Hepatic stellate cell (primary cell): ENCODE data around the gene ZDHHC22.

ENCODE experiments used
- DNase-seq: peaks from one replicate; pipeline ENCODE4 v3.0.0; 2011; ENCODE audit warnings: low spot score

The ZDHHC22 gene

DNA sequence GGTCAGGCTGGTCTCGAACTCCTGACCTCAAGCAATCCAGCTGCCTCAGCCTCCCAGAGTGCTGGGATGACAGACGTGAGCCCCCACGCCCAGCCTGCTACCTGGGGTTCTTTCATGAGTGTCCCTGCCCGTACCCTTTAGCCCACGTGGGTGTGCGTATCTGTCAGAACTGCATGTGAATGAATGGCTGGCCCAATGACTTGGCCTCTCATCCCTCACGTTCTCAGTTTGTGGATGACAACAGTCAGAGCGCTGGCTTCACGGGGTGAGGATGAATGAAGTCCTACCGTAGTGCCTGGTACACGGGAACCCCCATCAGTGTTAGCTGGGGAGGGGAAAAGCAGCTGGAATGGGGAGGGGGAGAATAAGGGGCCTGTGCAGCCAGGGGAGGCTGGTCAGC is 16.1 kb upstream of the ZDHHC22 start:
- no peak for DNase-seq

DNA sequence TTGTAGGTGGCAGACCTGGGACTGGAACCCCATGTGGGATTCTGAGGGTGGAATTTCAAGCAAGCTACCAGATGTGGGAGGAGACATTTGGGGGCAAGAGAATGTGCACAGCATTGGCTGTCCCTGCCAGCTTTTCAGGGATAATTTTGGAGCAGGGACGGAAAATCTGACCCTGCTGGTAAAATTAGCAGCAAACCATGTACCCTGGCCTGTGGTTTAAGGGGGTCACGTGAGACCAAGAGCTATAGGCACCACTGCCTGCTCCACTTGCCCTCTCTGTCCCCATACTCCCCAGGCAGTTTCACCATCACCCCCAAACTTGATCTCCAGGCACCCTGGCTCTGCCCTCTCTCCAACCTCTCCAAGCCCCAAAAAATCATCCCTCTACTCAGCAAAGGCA is 13.5 kb upstream of the ZDHHC22 start:
- DNase-seq: no peak

DNA sequence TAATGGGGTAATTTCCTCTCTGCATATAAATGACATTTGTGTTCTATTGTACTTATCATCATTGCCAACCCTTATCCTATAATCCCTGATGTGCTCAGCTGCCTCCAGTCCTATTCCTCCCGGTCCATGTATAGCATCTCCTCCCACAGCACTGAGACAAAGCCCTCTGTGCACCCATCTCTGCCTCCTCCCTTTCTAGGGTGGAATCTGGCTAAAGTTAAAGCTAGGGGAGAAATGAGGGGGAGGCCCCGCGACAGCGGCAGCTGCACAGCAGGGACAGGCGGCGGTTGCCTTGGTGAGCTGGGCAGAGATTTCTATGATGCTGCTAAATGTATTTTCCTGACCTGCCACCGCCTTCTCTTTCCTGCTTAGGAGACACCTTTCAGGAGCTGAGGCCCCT is 12.8 kb upstream of the ZDHHC22 start:
- no peak for DNase-seq

DNA sequence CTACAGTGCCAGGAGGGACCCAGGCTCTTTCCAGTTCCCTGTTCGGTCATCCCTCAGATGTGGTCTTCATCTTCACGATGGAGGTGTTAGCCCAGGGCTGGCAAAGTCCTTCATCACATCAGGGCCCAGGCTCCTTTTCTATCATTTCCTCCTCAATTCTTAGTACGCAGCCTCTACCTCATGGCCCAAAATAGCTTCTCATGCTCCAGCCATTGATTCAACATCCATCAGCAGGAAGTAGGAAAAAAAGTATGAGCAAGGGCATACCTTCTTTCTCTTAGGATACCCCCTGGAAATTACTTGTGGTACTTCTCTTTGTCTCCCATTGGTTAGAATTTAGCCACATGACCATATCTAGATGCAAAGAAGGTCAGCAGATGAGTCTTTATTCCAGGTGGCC is 12.2 kb upstream of the ZDHHC22 start:
- DNase-seq: no peak

DNA sequence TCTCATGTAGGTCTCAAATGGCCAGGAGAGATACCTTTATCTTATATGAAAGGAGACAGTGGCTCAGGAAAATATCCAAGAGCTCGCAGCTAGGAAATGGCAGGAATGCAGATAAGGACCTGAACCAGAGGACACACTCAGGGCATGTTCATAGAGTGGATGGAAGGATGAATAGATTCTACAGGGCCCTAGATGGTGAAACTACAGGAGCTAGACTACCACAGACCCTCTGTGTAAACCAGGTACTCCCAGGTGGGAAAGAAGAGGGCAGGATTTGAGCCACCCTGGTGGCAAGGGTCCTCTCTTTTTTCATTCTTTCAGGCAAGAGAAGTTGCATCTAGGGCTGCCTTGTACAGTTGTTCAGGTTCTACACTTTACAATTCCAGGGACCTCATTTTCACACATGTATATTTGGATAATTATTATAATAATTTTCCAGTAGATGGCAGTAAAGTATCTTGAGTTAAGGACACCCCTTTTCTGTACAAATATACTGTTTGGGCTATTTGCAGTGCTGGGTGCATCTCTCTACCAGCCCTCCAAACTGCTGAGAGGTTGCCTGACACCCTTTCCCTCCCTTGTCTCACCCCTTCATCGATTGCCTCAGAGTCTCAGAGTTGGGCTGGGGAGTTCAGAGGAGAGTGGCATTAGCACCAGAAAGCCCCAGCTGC is 10.5 kb upstream of the ZDHHC22 start:
- peak; percentile 59 for DNase-seq

DNA sequence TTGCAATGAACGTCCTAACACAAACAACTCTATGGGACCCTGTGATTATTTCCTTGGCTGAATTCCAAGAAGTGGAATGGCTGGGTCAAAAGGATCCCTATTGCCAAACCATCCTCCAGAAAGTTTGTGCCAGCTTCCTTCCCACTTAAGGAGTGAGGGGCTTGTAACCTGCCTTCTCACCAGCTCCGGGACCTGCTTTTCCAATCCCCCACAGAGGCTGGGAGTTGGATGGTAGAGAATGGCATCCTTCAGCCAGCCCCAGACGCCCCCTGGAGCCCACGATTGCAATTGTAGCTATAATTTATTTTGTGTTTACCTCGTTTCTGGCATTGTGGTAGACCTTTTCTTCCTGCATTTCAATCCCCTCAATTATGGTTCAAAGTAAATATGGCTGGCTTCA is 9.7 kb upstream of the ZDHHC22 start:
- DNase-seq: peak; percentile 39

DNA sequence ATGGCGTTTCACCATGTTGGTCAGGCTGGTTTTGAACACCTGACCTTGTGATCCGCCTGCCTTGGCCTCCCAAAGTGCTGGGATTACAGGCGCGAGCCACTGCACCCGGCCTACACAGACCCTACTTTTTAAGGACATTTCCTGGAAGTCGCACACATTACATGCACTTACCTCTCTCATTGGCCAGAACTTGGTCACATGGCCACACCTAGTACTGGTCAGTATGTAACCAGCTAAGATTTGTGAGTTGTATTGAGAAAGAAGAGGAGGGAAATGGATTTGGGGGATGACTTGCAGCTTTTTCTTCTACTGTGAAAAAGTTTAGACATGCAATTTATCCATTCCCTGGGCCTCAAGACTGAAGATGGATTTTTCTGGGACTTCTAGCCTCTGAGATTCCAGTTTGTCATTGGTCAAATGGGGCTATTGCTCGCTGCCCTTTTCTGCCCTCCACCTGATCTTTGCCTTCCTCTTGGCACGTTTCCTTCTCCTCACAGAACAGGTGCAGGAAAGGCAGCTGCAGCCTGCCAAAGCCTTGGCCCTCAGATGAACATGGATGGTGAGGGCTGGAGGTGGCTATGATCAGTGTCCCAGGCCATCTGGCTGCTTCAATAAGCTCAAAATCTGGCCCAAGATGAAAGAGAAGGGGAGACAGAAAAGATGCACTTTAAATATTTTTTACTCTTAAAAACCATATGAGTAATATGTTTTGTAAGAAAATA is 7.1 kb upstream of the ZDHHC22 start:
- no peak for DNase-seq

DNA sequence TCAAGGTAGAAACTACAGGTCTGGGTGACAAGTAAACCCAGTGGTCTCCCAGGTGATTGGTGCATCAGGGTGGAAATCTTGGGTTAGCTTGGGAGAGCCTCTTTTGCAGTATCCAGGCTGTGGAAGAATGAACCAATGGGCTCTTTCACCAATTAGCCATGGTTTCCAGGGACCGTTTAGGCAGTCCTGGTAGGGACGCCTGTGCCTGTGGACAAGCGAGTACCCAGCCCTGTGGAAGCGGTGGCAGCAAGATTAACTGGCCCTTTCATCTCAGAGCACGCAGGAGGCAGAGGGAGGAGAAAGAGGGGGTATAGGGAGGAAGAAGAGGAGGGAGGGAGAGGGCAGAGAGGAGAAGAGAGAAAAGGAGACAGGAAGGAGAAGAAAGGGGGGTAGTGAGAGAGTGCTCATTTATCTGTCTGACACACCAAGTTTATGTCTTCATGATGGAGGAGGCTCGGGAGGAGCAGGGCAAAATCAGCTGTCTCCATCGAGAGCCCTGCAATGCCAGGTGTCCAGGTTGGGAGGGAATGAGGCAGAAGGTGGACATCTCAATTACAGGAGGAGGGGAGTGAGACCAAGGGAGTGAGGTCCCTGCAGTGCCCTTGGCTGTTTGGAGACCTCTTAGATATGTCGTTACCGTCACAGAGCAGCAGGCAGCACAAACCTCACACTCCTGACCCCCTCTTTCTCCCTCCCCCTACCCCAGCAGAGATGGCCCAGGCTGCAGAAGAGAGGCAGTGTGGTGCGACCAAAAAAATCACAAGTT is 4.6 kb upstream of the ZDHHC22 start:
- no peak for DNase-seq

DNA sequence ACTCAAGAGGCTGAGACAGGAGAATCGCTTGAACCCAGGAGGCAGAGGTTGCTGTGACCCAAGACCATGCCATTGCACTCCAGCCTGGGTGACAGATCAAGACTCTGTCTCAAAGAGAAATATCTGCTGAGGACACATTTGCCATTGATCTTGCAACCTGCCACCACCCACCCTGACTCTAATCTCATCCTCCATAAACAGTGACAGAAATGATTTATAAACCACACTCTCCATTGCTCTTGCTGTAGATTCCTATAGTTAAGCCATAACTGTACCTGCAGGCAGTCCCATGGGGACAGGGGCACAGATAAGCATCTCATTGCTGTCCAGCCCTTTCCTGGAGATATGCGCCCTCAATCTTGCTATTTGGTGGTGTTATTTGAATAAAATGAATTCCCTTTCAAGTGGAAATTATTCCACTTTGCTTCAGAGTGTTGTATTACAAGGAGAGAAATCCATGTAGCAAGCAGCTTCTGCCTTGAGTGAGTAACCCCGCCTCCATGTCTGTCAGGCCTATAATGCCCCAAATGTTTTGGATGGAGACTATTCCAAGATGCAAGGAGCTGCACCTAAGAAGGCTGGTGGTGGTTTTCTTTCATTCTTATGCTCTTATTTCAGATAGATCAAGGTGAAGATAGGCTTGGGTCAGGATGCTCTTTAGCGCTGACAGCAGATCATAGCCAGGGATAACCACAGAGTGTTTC is 3.0 kb upstream of the ZDHHC22 start:
- DNase-seq: no peak

DNA sequence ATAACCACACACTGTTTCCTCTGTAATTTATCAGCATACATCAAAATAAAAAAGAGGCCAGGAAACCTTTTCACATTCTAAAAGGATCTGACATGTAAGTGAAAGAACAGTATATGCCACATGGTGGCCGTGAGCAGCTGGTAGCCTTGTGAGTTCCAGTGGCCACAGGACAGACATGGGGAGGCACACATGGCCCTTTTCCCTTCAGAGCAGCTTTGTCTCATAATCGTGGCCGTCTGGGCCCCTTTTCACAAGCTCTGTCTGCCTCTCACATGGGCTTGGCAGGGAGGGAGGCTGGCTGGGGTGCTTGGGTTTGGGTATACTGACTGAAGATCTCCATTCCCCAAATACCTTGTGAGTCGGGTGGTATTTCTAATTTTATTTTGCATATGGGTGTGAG is 1.5 kb upstream of the ZDHHC22 start:
- DNase-seq: no peak

DNA sequence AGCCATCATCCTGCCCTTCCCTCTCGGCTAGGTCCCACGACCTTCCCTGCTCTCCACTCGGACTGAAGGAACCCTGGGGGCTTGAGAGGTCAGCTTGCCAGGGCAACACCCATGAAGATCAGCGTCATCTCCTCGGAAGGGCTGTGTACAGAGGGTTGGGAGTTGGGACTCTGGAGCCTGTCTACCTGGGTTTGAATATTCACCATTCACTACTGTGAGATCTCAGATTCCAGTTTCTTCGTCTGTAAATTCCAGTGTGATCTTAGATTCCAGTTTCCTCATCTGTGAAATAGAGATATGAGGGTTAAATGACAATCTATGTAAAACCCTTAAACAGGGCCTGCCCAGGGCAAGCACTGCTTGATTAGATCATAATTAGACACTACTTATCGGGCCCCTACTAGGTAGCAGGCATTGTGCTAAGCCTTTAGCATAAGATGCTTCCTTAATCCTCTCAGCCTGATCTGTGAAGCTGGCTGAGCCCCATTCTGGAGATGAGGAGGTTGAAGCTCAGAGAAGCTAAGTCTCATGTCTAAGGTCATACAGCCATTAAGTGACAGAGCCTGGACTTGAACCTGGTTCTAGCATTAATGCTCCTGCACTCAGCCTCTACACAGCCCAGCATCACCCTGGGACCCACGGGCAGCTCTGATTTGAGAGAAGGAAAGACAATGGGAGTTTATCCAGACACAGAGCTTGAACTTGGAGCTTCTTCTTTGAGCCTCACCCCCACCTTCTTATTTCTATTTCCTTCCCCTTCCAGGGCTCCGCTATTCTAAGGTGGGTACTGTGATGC is 612 bp upstream of the ZDHHC22 start:
- no peak for DNase-seq

DNA sequence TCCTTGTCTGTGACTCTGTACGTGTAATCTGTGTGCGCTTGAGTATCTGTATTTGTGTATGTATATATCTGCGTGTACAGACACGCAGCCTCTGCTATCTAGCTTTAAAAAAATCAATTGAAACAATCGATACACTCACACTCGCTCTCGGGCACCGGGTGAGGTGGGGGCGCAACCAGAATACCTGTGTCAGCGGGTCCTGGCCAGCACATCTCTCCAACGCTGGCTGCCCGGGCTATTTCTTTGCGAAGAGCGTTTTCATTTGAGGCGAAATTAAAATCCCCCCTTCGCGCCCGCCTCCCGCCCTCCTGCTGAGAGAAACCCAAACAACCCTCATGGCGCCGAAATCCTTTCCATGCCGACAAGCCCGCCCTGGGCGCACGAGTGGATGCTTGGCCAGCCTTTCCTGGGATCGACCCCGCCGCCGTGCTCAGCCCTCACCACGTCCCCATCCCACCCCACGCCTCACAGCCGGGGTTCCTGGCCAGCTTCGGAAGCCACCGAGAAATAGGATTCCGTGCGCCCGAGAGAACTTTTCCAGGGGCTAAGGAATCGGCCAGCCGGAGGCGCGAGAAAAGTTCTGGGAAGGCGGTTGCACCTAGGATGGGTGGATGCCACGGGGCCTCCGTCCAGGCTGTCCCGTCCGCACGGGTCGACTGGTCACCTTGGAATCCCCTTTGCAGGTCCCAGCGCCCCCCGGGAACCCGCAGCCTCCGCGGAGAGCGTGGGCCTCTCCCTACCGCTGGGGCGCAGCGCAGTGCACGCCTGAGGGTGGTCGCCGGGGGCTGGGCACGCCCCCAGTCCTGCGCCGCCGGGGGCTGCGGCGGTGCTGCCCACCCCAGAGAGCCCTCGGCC is 1.0 kb downstream of the ZDHHC22 start:
- no peak for DNase-seq

DNA sequence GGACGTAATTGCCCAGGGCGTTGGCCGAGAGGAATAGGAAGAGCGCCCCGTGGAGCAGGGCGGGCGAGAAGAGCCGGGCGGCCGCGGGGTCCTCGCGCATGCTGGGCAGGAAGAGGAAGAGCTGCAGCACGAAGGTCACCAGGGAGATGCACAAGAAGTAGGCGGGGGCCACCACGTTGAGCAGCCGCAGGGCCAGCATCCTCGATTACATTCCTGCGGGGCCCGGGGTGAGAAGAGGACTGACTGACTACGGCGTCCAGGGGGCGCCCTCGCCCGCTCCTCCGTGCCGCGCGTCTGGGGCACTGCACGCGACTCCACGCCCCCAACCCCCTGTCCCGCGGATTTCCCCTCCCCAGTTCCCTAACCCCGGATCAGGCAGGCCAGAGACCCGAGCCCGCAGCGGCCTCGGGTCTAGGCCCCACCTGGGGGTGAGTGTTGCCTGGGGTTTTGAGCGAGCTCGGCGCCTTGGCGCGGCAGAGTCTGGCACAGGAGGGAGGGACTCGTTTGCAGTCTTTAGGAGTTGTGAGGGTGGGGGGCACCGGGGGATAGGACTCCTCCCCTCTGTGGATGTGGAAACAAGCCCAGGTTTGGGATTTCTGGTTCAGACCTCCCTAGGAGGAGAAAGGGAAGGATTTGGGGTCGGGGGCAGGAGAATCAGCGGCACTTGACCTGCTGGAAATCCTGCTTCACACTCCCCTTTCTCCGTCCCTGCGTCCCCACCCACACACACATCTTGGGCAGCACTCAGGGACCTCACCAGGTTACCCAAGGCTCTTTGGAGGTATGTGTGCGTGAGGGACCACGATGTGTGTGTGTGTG is 1.8 kb downstream of the ZDHHC22 start:
- DNase-seq: peak; percentile 61

DNA sequence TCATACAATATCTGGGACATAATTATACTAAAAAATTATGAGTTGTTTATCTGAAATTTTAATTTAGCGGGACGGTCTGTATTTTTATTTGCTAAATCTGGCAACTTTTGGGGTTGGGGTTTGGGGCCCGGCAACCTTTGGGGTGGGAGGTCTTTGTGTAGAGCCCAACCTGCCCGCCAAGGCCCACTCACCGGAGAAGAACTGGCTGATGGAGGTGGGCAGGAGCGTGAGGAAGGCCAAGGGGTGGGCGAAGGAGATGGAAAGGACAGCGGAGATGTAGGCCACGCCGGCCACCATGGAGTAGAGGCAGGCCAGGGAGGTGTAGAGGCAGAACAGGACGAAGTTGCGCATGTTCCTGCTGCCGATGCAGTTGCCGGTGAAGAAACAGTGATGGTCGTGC is 2.6 kb downstream of the ZDHHC22 start:
- no peak for DNase-seq

DNA sequence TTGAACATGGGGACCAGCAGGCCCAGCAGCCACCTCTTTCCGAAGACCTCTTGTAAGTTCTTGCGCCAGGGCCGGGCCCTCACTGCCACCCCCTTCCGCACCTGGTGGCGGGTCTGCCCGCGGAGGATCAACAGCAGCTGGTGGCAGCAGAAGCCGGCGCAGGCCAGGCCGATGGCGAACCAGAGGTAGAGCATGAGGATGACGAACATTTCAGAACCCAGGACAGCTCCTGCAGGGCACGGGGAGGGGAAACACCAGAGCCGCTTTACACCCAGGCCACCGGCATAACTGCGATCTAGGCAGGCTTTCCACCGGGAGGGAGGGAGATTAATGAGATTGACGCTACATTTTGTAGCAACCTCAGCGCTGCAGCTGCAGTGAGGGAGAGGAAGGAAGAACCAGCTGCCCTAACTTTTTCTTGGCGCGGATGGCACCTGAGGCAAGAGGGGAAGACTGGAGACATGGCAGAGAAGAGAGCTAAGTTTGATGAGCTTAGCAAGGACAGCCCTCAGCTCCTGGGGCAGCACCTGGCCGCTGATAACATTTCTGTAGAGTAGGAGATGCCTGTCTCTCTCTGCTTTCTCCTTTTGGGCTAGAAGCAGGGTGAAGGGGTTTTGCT is 7.8 kb downstream of the ZDHHC22 start:
- DNase-seq: peak; percentile 73

DNA sequence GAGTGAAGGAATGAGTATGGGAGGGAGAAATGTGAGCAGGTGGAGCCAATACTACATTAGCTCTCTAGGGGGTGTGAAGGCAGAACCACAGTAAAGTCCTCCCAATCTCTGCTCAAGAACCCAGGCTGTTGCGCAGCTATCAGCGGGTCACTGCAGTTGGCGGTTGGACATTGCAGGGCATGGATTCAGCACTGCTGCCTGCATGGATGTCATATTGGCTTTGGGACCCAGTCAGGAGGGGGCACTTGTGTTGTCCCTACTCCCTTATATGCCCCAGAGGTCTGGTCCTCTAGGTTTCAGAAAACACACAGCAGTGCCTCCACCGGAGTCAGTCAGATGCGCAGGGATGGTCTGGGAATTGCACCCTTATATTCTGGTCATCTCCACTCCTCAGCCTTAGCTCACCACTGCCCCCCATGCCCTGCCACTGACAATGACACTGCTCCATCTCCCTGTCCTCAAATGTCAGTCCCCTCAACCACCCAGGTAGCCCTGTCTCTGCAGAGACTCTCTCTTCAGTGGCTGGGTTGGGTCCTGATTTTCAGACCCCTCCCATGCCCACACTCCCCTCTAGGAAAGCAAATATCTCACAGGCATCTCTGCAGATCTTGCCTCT is 9.6 kb downstream of the ZDHHC22 start:
- no peak for DNase-seq

DNA sequence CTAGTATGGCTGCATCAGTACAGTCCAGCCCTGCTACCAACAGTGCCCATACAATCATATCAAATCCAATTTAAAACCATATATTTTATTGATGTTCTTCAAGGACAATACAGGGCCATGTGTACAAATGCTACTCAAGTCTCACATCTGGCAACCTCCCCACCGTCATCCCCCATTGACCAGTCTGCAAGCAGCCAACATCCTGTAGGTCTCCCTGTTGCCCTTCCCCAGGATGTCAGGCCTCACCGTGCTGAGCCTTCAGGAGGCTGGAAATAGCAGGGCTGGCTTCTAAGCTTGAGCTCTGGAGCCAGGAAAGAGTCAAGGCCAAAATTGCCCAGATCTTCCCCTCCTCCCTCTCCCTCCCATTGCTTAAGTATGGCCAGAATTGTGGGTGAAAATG is 10.4 kb downstream of the ZDHHC22 start:
- DNase-seq: no peak

DNA sequence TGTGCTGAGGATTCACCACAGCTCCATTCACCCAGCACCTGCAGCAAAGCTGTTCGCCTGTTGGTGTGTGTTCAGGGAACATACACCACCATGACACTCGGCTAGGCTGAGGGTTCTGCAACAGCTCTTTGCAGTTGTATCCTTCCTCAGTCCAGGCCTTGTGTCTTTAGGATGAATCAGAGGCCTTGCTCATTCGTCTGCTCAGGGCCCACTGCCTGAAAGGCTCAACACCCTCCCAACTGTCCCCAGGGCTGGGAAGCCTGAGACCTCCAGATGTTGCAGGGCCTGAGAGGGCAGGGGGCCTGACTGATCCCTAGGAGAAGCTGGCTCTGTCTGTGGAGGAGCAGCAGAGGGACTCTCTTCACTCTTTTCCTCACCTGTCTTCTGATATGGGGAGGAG is 11.2 kb downstream of the ZDHHC22 start:
- DNase-seq: no peak

DNA sequence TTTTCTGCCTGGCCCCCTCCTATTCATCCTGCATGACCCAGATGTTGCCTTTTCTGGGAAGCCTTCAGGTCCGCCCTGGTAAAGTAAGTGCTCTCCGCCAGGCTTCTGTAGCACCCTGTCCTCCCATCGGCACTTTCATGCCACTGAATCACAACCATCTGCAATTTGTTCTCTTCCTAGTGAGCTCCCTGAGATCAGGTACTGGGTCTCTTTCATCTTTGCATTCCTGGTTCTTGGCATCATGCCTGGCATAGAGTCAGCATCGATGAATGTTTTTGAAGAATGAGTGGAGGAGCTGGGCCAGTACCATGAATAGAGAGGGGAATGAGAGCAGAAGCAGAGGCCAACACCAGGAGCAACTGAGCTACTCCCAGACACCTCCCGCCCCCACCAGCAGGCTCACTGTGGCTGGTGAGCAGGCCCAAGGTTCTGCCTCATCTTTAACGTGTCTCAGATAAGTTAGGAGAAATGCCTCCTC is 13.1 kb downstream of the ZDHHC22 start:
- DNase-seq: no peak
